Measurements from ENCODE around the gene XPNPEP1. TPM values are rescaled to one million over a fixed set of nuclear protein-coding genes. Genes with fewer than 3 reads are reported as not detected.

Gene XPNPEP1
- total RNA-seq, 4 donors from 2014 or later: 41.0 to 188 (median 92.0) TPM

DNA sequence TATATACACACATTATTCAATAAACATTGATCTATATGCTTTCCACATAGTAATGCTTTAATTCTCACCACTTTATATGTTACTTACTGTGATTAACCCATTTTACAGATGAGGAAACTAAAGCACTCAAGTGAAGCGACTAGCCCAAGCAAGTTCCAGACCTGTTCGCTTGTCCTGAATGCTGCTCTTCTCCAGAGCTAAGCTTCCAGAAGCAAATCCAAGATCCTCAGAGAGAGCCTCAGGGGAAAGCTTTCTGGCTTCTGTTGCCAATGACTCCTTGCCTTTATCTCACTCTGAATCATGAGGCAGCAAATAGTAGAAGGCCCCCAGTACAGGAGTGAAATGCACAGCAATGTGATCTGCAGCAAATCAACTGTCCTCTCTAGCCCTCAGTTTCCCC, 32.2 kb downstream of the XPNPEP1 start:
- Histone ChIP-seq H3K36me3 (no peaks in the 10 kb centered on the region), H3K4me3 (no peak overlapping the region), H3K9me3 (no peaks in the 10 kb centered on the region), H3K27me3 (no peaks in the 10 kb centered on the region), H3K4me1 (peaks cover 0 to 11% of the 10 kb centered on the region in 2 donors), H3K27ac (no peak overlapping the region)
- TF ChIP-seq CTCF (IDR thresholded peaks at IDR 0.05): no peak
- no peak for TF ChIP-seq POLR2A (IDR thresholded peaks at IDR 0.05)
- no peak for DNase-seq
- intact Hi-C loops (cut with DNase I; ENCODE audit: low total_unique reads): no loop called here

DNA sequence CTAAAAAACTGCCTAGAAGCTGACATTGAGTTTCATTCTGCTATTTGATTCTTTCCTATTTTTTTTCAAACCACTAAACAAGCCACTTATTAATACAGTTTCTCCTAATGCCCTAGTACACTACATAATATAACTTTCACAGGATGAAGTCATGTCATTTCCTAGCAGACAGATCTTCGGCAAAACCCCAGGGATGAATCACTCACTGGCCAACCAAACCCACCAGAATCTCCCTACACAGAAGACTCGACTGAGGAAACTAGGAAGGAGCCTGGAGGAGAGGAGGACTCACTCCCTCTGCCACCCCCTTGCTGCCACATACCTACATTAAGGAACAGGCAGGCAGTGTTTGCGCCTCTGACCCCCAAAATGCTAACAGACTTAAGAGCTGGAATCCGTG, 33.4 kb downstream of the XPNPEP1 start:
- DNase-seq: no peak
- no peak overlapping the region for H3K27ac ChIP-seq
- no peaks in the 10 kb centered on the region for H3K27me3 ChIP-seq
- H3K9me3 ChIP-seq: no peaks in the 10 kb centered on the region
- intact Hi-C loops (cut with DNase I; ENCODE audit: low total_unique reads): no loop called here
- TF ChIP-seq POLR2A (IDR thresholded peaks at IDR 0.05) (no peak), CTCF (IDR thresholded peaks at IDR 0.05) (no peak)
- H3K4me3 ChIP-seq: no peak overlapping the region
- no peaks in the 10 kb centered on the region for H3K36me3 ChIP-seq
- H3K4me1 ChIP-seq: peaks cover 0 to 9% of the 10 kb centered on the region in 2 donors

- Histone ChIP-seq H3K36me3 (no peaks in the 10 kb centered on the region), H3K9me3 (no peaks in the 10 kb centered on the region), H3K27me3 (no peaks in the 10 kb centered on the region), H3K4me1 (peaks cover 0 to 5% of the 10 kb centered on the region in 2 donors), H3K4me3 (no peak overlapping the region), H3K27ac (peak overlapping the region in 1 of 2 donors; percentile 55)
- intact Hi-C loops (cut with DNase I; ENCODE audit: low total_unique reads): no loop called here
- no peak for TF ChIP-seq CTCF (IDR thresholded peaks at IDR 0.05)
- no peak for TF ChIP-seq POLR2A (IDR thresholded peaks at IDR 0.05)
- DNase-seq: no peak
Measured at GRCh38 chr10:109887776-109888175, 35.5 kb downstream of the XPNPEP1 start.

DNA sequence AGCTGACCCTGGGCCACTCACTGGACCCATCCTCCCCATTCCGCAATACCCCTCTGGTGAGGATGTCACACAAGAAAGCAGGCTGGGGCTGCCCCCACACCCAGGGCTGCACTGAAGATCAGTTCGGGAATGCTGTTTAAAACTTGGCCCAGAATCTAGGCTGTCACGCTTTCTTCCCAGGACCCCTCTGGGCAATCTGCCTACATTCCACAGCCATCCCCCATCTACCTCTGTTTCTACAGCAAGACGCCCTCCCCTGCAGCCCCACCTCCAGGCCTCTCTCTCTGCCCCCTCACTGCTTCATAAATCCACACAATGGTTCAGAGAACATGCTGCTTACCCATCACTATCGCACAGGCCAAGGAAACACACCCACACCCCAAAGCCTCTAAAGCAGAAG, 36.1 kb downstream of the XPNPEP1 start:
- TF ChIP-seq CTCF (IDR thresholded peaks at IDR 0.05) (no peak), POLR2A (IDR thresholded peaks at IDR 0.05) (no peak)
- no peak for DNase-seq
- no peaks in the 10 kb centered on the region for H3K9me3 ChIP-seq
- H3K36me3 ChIP-seq: no peaks in the 10 kb centered on the region
- no peaks in the 10 kb centered on the region for H3K27me3 ChIP-seq
- H3K27ac ChIP-seq: peak overlapping the region in 1 of 2 donors; percentile 55
- no peak overlapping the region for H3K4me3 ChIP-seq
- intact Hi-C loops (cut with DNase I; ENCODE audit: low total_unique reads): no loop called here
- H3K4me1 ChIP-seq: peaks cover 0 to 4% of the 10 kb centered on the region in 2 donors

DNA sequence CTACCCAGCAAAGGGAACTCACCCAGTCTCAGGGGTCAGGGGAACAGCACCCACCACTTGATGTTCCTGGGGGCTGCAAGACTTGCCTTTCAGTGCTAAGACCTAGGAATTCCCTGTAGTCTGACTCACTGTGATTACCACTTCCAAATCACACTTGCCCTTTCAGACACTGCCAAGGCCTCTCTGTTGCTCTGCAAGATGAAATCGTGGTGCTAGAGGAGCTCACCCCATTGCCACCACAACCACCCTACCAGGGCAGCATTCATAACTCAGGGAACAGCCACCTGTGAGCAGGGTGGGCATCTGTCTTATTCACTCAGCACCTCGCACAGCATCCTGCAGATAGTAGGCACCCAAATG, 36.5 kb downstream of the XPNPEP1 start:
- no peak overlapping the region for H3K27ac ChIP-seq
- DNase-seq: no peak
- H3K36me3 ChIP-seq: no peaks in the 10 kb centered on the region
- no peaks in the 10 kb centered on the region for H3K27me3 ChIP-seq
- no peak for TF ChIP-seq POLR2A (IDR thresholded peaks at IDR 0.05)
- no peak for TF ChIP-seq CTCF (IDR thresholded peaks at IDR 0.05)
- intact Hi-C loops (cut with DNase I; ENCODE audit: low total_unique reads): no loop called here
- H3K9me3 ChIP-seq: no peaks in the 10 kb centered on the region
- no peak overlapping the region for H3K4me3 ChIP-seq
- no peaks in the 10 kb centered on the region for H3K4me1 ChIP-seq
